ENCODE results near the gene SPDYE4.

- no peak for TF ChIP-seq CTCF (IDR thresholded peaks at IDR 0.05)
- no peak for TF ChIP-seq POLR2A (IDR thresholded peaks at IDR 0.05)
- TF ChIP-seq EP300 (IDR thresholded peaks at IDR 0.05) = no peak
Measured at GRCh38 chr17:8720596-8720995, 37.8 kb downstream of the SPDYE4 start.
